H1 (cell line): ENCODE measurements around the gene BRD3OS. TPM values are rescaled to one million over a fixed set of nuclear protein-coding genes. Genes with fewer than 3 reads are reported as not detected.

Source experiments
- CTCF ChIA-PET: fragments of 300-600 bp; sonication (Branson Sonifier 250); formaldehyde crosslinking; loops from one replicate; lab custom pipeline; 2021; ENCODE audit not compliant: partially characterized antibody; lab: Charles Lee
- POLR2A ChIA-PET: fragments of 300-600 bp; sonication (Branson Sonifier 250); formaldehyde crosslinking; loops from one replicate; lab custom pipeline; 2021; ENCODE audit warnings: inconsistent platforms; ENCODE audit not compliant: partially characterized antibody; lab: Charles Lee
- DNase-seq, 2 experiments: peaks; one replicate each; pipeline versions ENCODE4 v3.0.0 to v3.0.0-alpha.2; 2010 to 2022; ENCODE audit warnings: low spot score in 2 of 2, low read depth in 1 of 2, mixed read lengths in 1 of 2
- FAIRE-seq: peaks from 2 replicates; lab custom pipeline; 2011; peaks lifted over from hg19 to GRCh38; lab: Jason Lieb, UNC
- H2AFZ ChIP-seq: 2 replicates; pipeline ENCODE4 v1.8.1; 2012; ENCODE audit warnings: low read length, inconsistent platforms
- H2AK5ac ChIP-seq: 2 replicates; pipeline ENCODE4 v1.6.1; 2013; ENCODE audit warnings: low read depth, low read length
- H2BK120ac ChIP-seq: replicated peaks from 2 replicates; pipeline ENCODE3; 2013; ENCODE audit warnings: low read depth, low read length, inconsistent platforms
- H2BK12ac ChIP-seq: 2 replicates; pipeline ENCODE4 v1.6.1; 2013; ENCODE audit warnings: low read depth, low read length
- H2BK15ac ChIP-seq: 2 replicates; pipeline ENCODE4 v1.6.1; 2013; ENCODE audit warnings: low read length
- H2BK20ac ChIP-seq: 2 replicates; pipeline ENCODE4 v1.6.1; 2013; ENCODE audit warnings: low read length
- H2BK5ac ChIP-seq: 2 replicates; pipeline ENCODE4 v1.6.1; 2013; ENCODE audit warnings: low read depth, low read length
- H3K14ac ChIP-seq: 2 replicates; pipeline ENCODE4 v1.6.1; 2013; ENCODE audit warnings: inconsistent platforms; ENCODE audit not compliant: insufficient read length
- H3K18ac ChIP-seq: 2 replicates; pipeline ENCODE4 v1.6.1; 2013; ENCODE audit warnings: low read length; ENCODE audit errors: extremely low read depth
- H3K23ac ChIP-seq: 2 replicates; pipeline ENCODE4 v1.6.1; 2013; ENCODE audit warnings: inconsistent platforms; ENCODE audit not compliant: insufficient read length
- H3K23me2 ChIP-seq: 2 replicates; pipeline ENCODE4 v1.6.1; 2013; ENCODE audit warnings: low read depth, low read length
- H3K27ac ChIP-seq: 2 replicates; pipeline ENCODE4 v1.6.1; 2011; ENCODE audit warnings: low read depth, low read length, inconsistent platforms
- H3K27me3 ChIP-seq, 4 experiments: replicated peaks in 1 of 4; 1 replicate in 1 of 4; 2 replicates in 3 of 4; pipeline versions ENCODE4 v1.6.1 to v1.8.1; 2011 to 2013; ENCODE audit warnings: low read length in 3 of 4, mild to moderate bottlenecking in 3 of 4, inconsistent platforms in 2 of 4, mixed read lengths in 2 of 4, moderate library complexity in 1 of 4; ENCODE audit not compliant: control insufficient read depth in 3 of 4, insufficient read depth in 3 of 4; ENCODE audit errors: extremely low read depth in 1 of 4
- H3K36me3 ChIP-seq, 4 experiments: 2 replicates each; pipeline versions ENCODE4 v1.6.1 to v1.8.1; 2011 to 2013; ENCODE audit warnings: mild to moderate bottlenecking in 4 of 4, low read length in 3 of 4, moderate library complexity in 2 of 4, control low read depth in 1 of 4, inconsistent platforms in 1 of 4; ENCODE audit not compliant: insufficient read depth in 4 of 4, control insufficient read depth in 2 of 4
- H3K4ac ChIP-seq: replicated peaks from 2 replicates; pipeline ENCODE3; 2013; ENCODE audit warnings: low read length, low read depth, mixed read lengths, inconsistent platforms; ENCODE audit not compliant: insufficient read length
- H3K4me1 ChIP-seq, 4 experiments: replicated peaks in 1 of 4; 1 replicate in 1 of 4; 2 replicates in 3 of 4; pipeline versions ENCODE4 v1.6.1 to v1.8.1; 2011 to 2013; ENCODE audit warnings: low read length in 3 of 4, inconsistent platforms in 2 of 4, mixed read lengths in 1 of 4; ENCODE audit not compliant: insufficient read depth in 4 of 4, control insufficient read depth in 3 of 4
- H3K4me2 ChIP-seq, 2 experiments: 2 replicates each; pipeline versions ENCODE4 v1.6.1 to v1.8.1; 2011 to 2013; ENCODE audit warnings: low read depth in 2 of 2, low read length in 2 of 2, control low read depth in 1 of 2, inconsistent platforms in 1 of 2, mild to moderate bottlenecking in 1 of 2; ENCODE audit not compliant: insufficient read depth in 1 of 2
- H3K4me3 ChIP-seq, 4 experiments: fragments of 200-600, 300-600 bp in 1 of 4; sonication (generic), shearing (Covaris generic), sonication (Bioruptor Twin) in 1 of 4; 2 replicates each; pipeline versions ENCODE4 v1.5.1 to v1.8.1; 2011 to 2016; ENCODE audit warnings: low read length in 4 of 4, low read depth in 3 of 4, control low read depth in 2 of 4, inconsistent platforms in 2 of 4, mild to moderate bottlenecking in 2 of 4, mixed read lengths in 1 of 4, moderate library complexity in 1 of 4; ENCODE audit not compliant: insufficient read depth in 2 of 4; ENCODE audit errors: extremely low read depth in 1 of 4
- H3K56ac ChIP-seq: replicated peaks from 2 replicates; pipeline ENCODE3; 2013; ENCODE audit warnings: low read depth, mild to moderate bottlenecking, mixed read lengths, low read length, inconsistent platforms; ENCODE audit not compliant: insufficient read length
- H3K79me1 ChIP-seq: 2 replicates; pipeline ENCODE4 v1.6.1; 2013; ENCODE audit warnings: low read depth, low read length, control low read depth
- H3K79me2 ChIP-seq, 2 experiments: 2 replicates each; pipeline versions ENCODE4 v1.6.1 to v1.8.1; 2012 to 2013; ENCODE audit warnings: low read length in 2 of 2, mild to moderate bottlenecking in 2 of 2, inconsistent platforms in 1 of 2; ENCODE audit not compliant: insufficient read depth in 2 of 2, control insufficient read depth in 1 of 2
- H3K9ac ChIP-seq, 4 experiments: replicated peaks in 1 of 4; 1 replicate in 1 of 4; 2 replicates in 3 of 4; pipeline versions ENCODE4 v1.6.1 to v1.8.1; 2011 to 2013; ENCODE audit warnings: low read depth in 3 of 4, low read length in 3 of 4, control low read depth in 2 of 4, mild to moderate bottlenecking in 2 of 4, moderate library complexity in 2 of 4, inconsistent platforms in 1 of 4; ENCODE audit errors: extremely low read depth in 1 of 4
- H3K9me3 ChIP-seq, 2 experiments: 2 replicates each; pipeline versions ENCODE4 v1.6.1 to v1.8.1; 2012 to 2013; ENCODE audit warnings: mild to moderate bottlenecking in 2 of 2, moderate library complexity in 2 of 2, control low read depth in 1 of 2, inconsistent platforms in 1 of 2, low read depth in 1 of 2, low read length in 1 of 2, mixed read lengths in 1 of 2; ENCODE audit not compliant: insufficient read depth in 2 of 2
- H4K20me1 ChIP-seq, 2 experiments: replicated peaks in 1 of 2; 2 replicates each; pipeline versions ENCODE3 to v1.8.1; 2011 to 2013; ENCODE audit warnings: inconsistent platforms in 2 of 2, low read length in 2 of 2, mild to moderate bottlenecking in 1 of 2; ENCODE audit not compliant: insufficient read depth in 2 of 2, control insufficient read depth in 1 of 2
- H4K5ac ChIP-seq: 2 replicates; pipeline ENCODE4 v1.6.1; 2013; ENCODE audit warnings: low read length, low read depth, mixed read lengths, inconsistent platforms; ENCODE audit not compliant: insufficient read length
- H4K8ac ChIP-seq: 2 replicates; pipeline ENCODE4 v1.8.0; 2013; ENCODE audit warnings: mild to moderate bottlenecking, moderate library complexity, low read length, inconsistent platforms; ENCODE audit not compliant: insufficient read depth; ENCODE audit errors: extremely low read depth
- H4K91ac ChIP-seq: replicated peaks from 2 replicates; pipeline ENCODE3; 2013; ENCODE audit warnings: low read length, mixed read lengths, inconsistent platforms; ENCODE audit not compliant: insufficient read length
- BRCA1 ChIP-seq: IDR thresholded peaks from 2 replicates; pipeline ENCODE4 v1.6.1; 2012; ENCODE audit warnings: low read depth, low read length, improper control_type of control experiment
- CTCF ChIP-seq, 3 experiments: IDR thresholded peaks; 1 replicate in 2 of 3; 2 replicates in 1 of 3; pipeline versions ENCODE4 v1.5.1 to v1.6.1; 2011; ENCODE audit warnings: low read length in 3 of 3, mild to moderate bottlenecking in 3 of 3, inconsistent platforms in 2 of 3, low read depth in 1 of 3, moderate library complexity in 1 of 3; ENCODE audit not compliant: insufficient read depth in 1 of 3; ENCODE audit errors: control extremely low read depth in 1 of 3
- EZH2 ChIP-seq: fragments of 200-600 bp; sonication (generic); IDR thresholded peaks from 2 replicates; pipeline ENCODE4 v1.7.1; 2012; ENCODE audit warnings: low read depth, mild to moderate bottlenecking, moderate library complexity, low read length, inconsistent platforms; ENCODE audit not compliant: severe bottlenecking
- NRF1 ChIP-seq: IDR thresholded peaks from 2 replicates; pipeline ENCODE4 v1.6.1; 2011; ENCODE audit warnings: mild to moderate bottlenecking, low read depth, low read length, improper control_type of control experiment
- RNF2 ChIP-seq: fragments of 200-900, 300-1000 bp; sonication (generic); IDR thresholded peaks from 2 replicates; pipeline ENCODE4 v1.7.1; 2016; ENCODE audit warnings: borderline replicate concordance, low read depth, mild to moderate bottlenecking, antibody characterized with exemption, low read length; ENCODE audit not compliant: poor library complexity, severe bottlenecking; ENCODE audit errors: missing control alignments
- RXRA ChIP-seq: IDR thresholded peaks from 2 replicates; pipeline ENCODE4 v1.6.1; 2011; ENCODE audit warnings: low read depth, mild to moderate bottlenecking, low read length, moderate library complexity; ENCODE audit not compliant: insufficient read depth
- TCF12 ChIP-seq: IDR thresholded peaks from 2 replicates; pipeline ENCODE4 v1.6.1; 2011; ENCODE audit warnings: low read depth, mild to moderate bottlenecking, low read length
- TEAD4 ChIP-seq: IDR thresholded peaks from 2 replicates; pipeline ENCODE4 v1.6.1; 2012; ENCODE audit warnings: low read depth, low read length, inconsistent platforms, mixed read lengths
- YY1 ChIP-seq: IDR thresholded peaks from 2 replicates; pipeline ENCODE4 v1.6.1; 2011; ENCODE audit warnings: low read depth, mild to moderate bottlenecking, low read length
- WGBS, 2 experiments: shearing (Covaris generic) in 1 of 2; methylation state at CpG; one replicate each; pipeline versions ENCODE4 v1.1.6 to v1.1.7; 2013 to 2015; ENCODE audit warnings: low lambda C conversion rate in 2 of 2, mixed read lengths in 2 of 2, inconsistent platforms in 1 of 2, low coverage in 1 of 2, missing lambda C conversion rate in 1 of 2; ENCODE audit not compliant: insufficient replicate concordance in 2 of 2, insufficient coverage in 1 of 2, insufficient read length in 1 of 2; ENCODE audit errors: extremely low coverage in 1 of 2, missing lambda C conversion rate in 1 of 2; 5-methylcytosine and 5-hydroxymethylcytosine counted together
- polyA plus RNA-seq, 7 experiments: library from polyadenylated mRNA; depleted of rRNA in 3 of 7; stranded (reverse) in 5 of 7; unstranded in 2 of 7; fragments of >200 nt in 5 of 7; fragments of 200-250 nt in 2 of 7; gene quantifications; 1 replicate in 5 of 7; 2 replicates in 1 of 7; 4 replicates in 1 of 7; pipeline versions ENCODE4 v1.2.1 to v1.2.3, GENCODE V29; 2011 to 2013; ENCODE audit warnings: missing spikeins in 2 of 7, mixed read lengths in 2 of 7
- total RNA-seq: library from RNA; stranded (reverse); fragmentation: NEBNext Ultra II Directional; extraction: Animal tissue kit (Norgen Biotek cat#: 25700); gene quantifications from 2 replicates; pipeline ENCODE4 v1.2.1, GENCODE V29; 2021

Gene BRD3OS
- total and polyA plus RNA-seq, 2 of the 8 experiments (the other 6 are each of a cell fraction or from before 2014, with no cell fraction given) = 12.7 to 20.2 TPM

- Histone ChIP-seq H3K9me3 (no peaks in the 10 kb centered on the region), H2AK5ac (no peak overlapping the region), H3K4me3 (no peak overlapping the region), H3K27me3 (no peaks in the 10 kb centered on the region), H3K4ac (no peak overlapping the region), H3K23ac (no peak overlapping the region), H4K20me1 (peaks cover 39 to 57% of the 10 kb centered on the region in 2 experiments), H2BK5ac (no peak overlapping the region), H3K79me1 (peaks cover 34% of the 10 kb centered on the region), H3K14ac (no peak overlapping the region), H3K56ac (no peak overlapping the region), H3K9ac (no peak overlapping the region), H3K23me2 (no peaks in the 10 kb centered on the region), H3K27ac (no peak overlapping the region), H3K4me2 (no peak overlapping the region), H3K79me2 (peaks cover 11 to 98% of the 10 kb centered on the region in 2 experiments; a peak in 3 of 4 replicates), H3K36me3 (no peaks in the 10 kb centered on the region), H2AFZ (no peak overlapping the region), H4K5ac (no peak overlapping the region), H2BK20ac (no peak overlapping the region), H3K4me1 (peaks cover 0 to 14% (median 5%) of the 10 kb centered on the region in 4 experiments; a peak in 4 of 7 replicates), H4K8ac (no peak overlapping the region; the same call in 1 of the 2 replicates), H2BK120ac (no peak overlapping the region), H2BK12ac (no peak overlapping the region), H4K91ac (no peak overlapping the region), H2BK15ac (no peak overlapping the region), H3K18ac (no peak overlapping the region)
- ChIA-PET POLR2A (interaction anchor here (0.8 to 0.9 kb wide), 2 partner anchors 14 to 21 kb away, joined by 3 read pairs; no protein-coding TSS in a partner anchor), CTCF (interaction anchor here (0.6 to 4.9 kb wide), 6 partner anchors 18 to 195 kb away, joined by 3 to 22 read pairs (median 4); no protein-coding TSS in a partner anchor)
- 90% methylated on average over 24 of the region's 26 CpGs; no CpG with 5 or more reads in 1 of the 2 experiments for WGBS, 2 experiments
- FAIRE-seq = no peak
- no peak for DNase-seq
- no peak for TF ChIP-seq NRF1
- TF ChIP-seq EZH2 = no peak
- no peak for TF ChIP-seq TEAD4
- TF ChIP-seq YY1 = no peak
- TF ChIP-seq CTCF (IDR thresholded peaks at IDR 0.05; ENCODE audit: control extremely low read depth in 1 of 3, insufficient read depth in 1 of 3, low read depth in 1 of 3, low read length in 3 of 3) = no peak
- no peak for TF ChIP-seq BRCA1
- no peak for TF ChIP-seq TCF12
- no peak for TF ChIP-seq RXRA
- TF ChIP-seq RNF2 = no peak
Observed at GRCh38 chr9:133977421-133978201, 47.7 kb upstream of the BRD3OS start.
